Neural cell (in vitro differentiated cells): ENCODE measurements around the gene SLC27A5. TPM values are rescaled to one million over a fixed set of nuclear protein-coding genes. Genes with fewer than 3 reads are reported as not detected.

Source experiments
- H2AFZ ChIP-seq: fragments of 200-600, 300-800 bp; sonication (generic), shearing (Covaris generic); 2 replicates; pipeline ENCODE4 v1.6.0; 2014; ENCODE audit warnings: low read depth, mild to moderate bottlenecking, antibody characterized with exemption, low read length, moderate library complexity
- H3F3A ChIP-seq: fragments of 200-600 bp; shearing (Covaris generic); 2 replicates; pipeline ENCODE4 v1.6.1; 2016; ENCODE audit warnings: mild to moderate bottlenecking, moderate library complexity, mixed read lengths, antibody characterized with exemption, low read length; ENCODE audit not compliant: insufficient read depth, poor library complexity, severe bottlenecking
- H3K27ac ChIP-seq: fragments of 200-600, 300-800 bp; sonication (generic), shearing (Covaris generic); 2 replicates; pipeline ENCODE4 v1.5.1; 2014; ENCODE audit warnings: mild to moderate bottlenecking, low read length, moderate library complexity
- H3K27me3 ChIP-seq: fragments of 300-800, 200-600 bp; sonication (generic), shearing (Covaris generic); 2 replicates; pipeline ENCODE4 v1.6.0; 2014; ENCODE audit warnings: mild to moderate bottlenecking, low read depth, low read length, moderate library complexity; ENCODE audit not compliant: insufficient read depth
- H3K36me3 ChIP-seq: fragments of 300-800, 200-600 bp; sonication (generic), shearing (Covaris generic); 2 replicates; pipeline ENCODE4 v1.5.1; 2014; ENCODE audit warnings: mild to moderate bottlenecking, antibody characterized with exemption, low read length, moderate library complexity; ENCODE audit not compliant: insufficient read depth
- H3K4me2 ChIP-seq: fragments of 300-800, 200-600 bp; sonication (generic), shearing (Covaris generic); 2 replicates; pipeline ENCODE4 v1.6.0; 2014; ENCODE audit warnings: mild to moderate bottlenecking, low read length
- H3K4me3 ChIP-seq: fragments of 300-800, 200-600 bp; sonication (generic), shearing (Covaris generic); 2 replicates; pipeline ENCODE4 v1.5.1; 2014; ENCODE audit warnings: mild to moderate bottlenecking, low read length, moderate library complexity
- H3K79me2 ChIP-seq: fragments of 200-600 bp; shearing (Covaris generic); replicated peaks from 2 replicates; pipeline ENCODE4 v1.6.0; 2014; ENCODE audit warnings: mild to moderate bottlenecking, low read length, moderate library complexity; ENCODE audit not compliant: insufficient read depth
- H3K9ac ChIP-seq: fragments of 300-800, 200-600 bp; sonication (generic), shearing (Covaris generic); 2 replicates; pipeline ENCODE4 v1.6.1; 2016; ENCODE audit warnings: mild to moderate bottlenecking, low read length, mixed read lengths
- H3K9me2 ChIP-seq: fragments of 200-600 bp; shearing (Covaris generic); 2 replicates; pipeline ENCODE4 v1.6.1; 2016; ENCODE audit warnings: mild to moderate bottlenecking, low read length, mixed read lengths; ENCODE audit not compliant: insufficient read depth
- H3K9me3 ChIP-seq: fragments of 200-600, 300-800 bp; sonication (generic), shearing (Covaris generic); 2 replicates; pipeline ENCODE4 v1.6.1; 2016; ENCODE audit warnings: mild to moderate bottlenecking, mixed run types, low read length, moderate library complexity, mixed read lengths
- H4K20me1 ChIP-seq: fragments of 200-600 bp; shearing (Covaris generic); 2 replicates; pipeline ENCODE4 v1.6.1; 2016; ENCODE audit warnings: mild to moderate bottlenecking, mixed run types; ENCODE audit not compliant: insufficient read depth
- CTCF ChIP-seq: fragments of 450-650 bp; IDR thresholded peaks from 2 replicates; pipeline ENCODE4 v1.5.1; 2014; ENCODE audit warnings: antibody characterized with exemption, mild to moderate bottlenecking, moderate library complexity; ENCODE audit not compliant: poor library complexity, severe bottlenecking
- EP300 ChIP-seq: fragments of 450-650 bp; conservative IDR thresholded peaks from 2 replicates; pipeline ENCODE4 v1.6.1; 2014; ENCODE audit warnings: antibody characterized with exemption, mild to moderate bottlenecking, moderate library complexity; ENCODE audit not compliant: poor library complexity, severe bottlenecking
- EZH2 ChIP-seq: fragments of 200-600, 300-800 bp; shearing (Covaris generic), sonication (generic); IDR thresholded peaks from 2 replicates; pipeline ENCODE4 v1.6.1; 2014; ENCODE audit warnings: antibody characterized with exemption, low read length, borderline replicate concordance, mild to moderate bottlenecking; ENCODE audit not compliant: insufficient read depth, poor library complexity, severe bottlenecking
- MXI1 ChIP-seq: fragments of 450-650 bp; conservative IDR thresholded peaks from 2 replicates; pipeline ENCODE4 v1.6.1; 2014; ENCODE audit warnings: antibody characterized with exemption, mild to moderate bottlenecking; ENCODE audit not compliant: poor library complexity, severe bottlenecking
- POLR2AphosphoS5 ChIP-seq: IDR thresholded peaks from 2 replicates; pipeline ENCODE4 v1.6.1; 2012
- RAD21 ChIP-seq: fragments of 450-650 bp; conservative IDR thresholded peaks from 2 replicates; pipeline ENCODE4 v1.6.1; 2014; ENCODE audit warnings: antibody characterized with exemption, mild to moderate bottlenecking, moderate library complexity
- REST ChIP-seq: IDR thresholded peaks from 2 replicates; pipeline ENCODE4 v1.6.1; 2012; ENCODE audit warnings: borderline replicate concordance
- SMC3 ChIP-seq: fragments of 450-650 bp; conservative IDR thresholded peaks from 2 replicates; pipeline ENCODE4 v1.6.1; 2014; ENCODE audit warnings: antibody characterized with exemption, mild to moderate bottlenecking, moderate library complexity; ENCODE audit not compliant: poor library complexity
- TAF1 ChIP-seq: IDR thresholded peaks from 2 replicates; pipeline ENCODE4 v1.6.1; 2012; ENCODE audit warnings: low read depth
- polyA plus RNA-seq: library from polyadenylated mRNA; depleted of rRNA; stranded (reverse); fragments of >200 nt; gene quantifications from 2 replicates; pipeline ENCODE4 v1.2.3, GENCODE V29; 2014

SLC27A5 gene
- polyA plus RNA-seq, 1 donor from 2014 or later = 14.9 TPM

GRCh38 chr19:58545286-58546018, 33.7 kb upstream of the SLC27A5 start:
- H3K9me2 ChIP-seq = no peaks in the 10 kb centered on the region
- peaks cover 2% of the 10 kb centered on the region for H3K27me3 ChIP-seq
- peaks cover 39% of the 10 kb centered on the region for H4K20me1 ChIP-seq
- peak overlapping the region; percentile 81 for H3K9ac ChIP-seq
- no peaks in the 10 kb centered on the region for H3K36me3 ChIP-seq
- peak overlapping the region; percentile 72 for H3K4me2 ChIP-seq
- H3K9me3 ChIP-seq = no peaks in the 10 kb centered on the region
- peak overlapping the region; percentile 96 for H3K4me3 ChIP-seq
- H3F3A ChIP-seq = no peaks in the 10 kb centered on the region
- TF ChIP-seq CTCF = no peak
- no peak for TF ChIP-seq RAD21
- TF ChIP-seq TAF1 = no peak
- TF ChIP-seq REST = no peak
- no peak for TF ChIP-seq SMC3
- no peak for TF ChIP-seq EZH2
- no peak for TF ChIP-seq POLR2AphosphoS5
- no peak for TF ChIP-seq EP300
- TF ChIP-seq MXI1 = no peak
- H3K27ac ChIP-seq = peak overlapping the region; percentile 71
- H3K79me2 ChIP-seq = peaks cover 33% of the 10 kb centered on the region
- no peak overlapping the region for H2AFZ ChIP-seq

GRCh38 chr19:58544591-58545285, 32.9 kb upstream of the SLC27A5 start:
- Histone ChIP-seq H3F3A (no peaks in the 10 kb centered on the region), H3K9me2 (no peaks in the 10 kb centered on the region), H3K4me2 (peak overlapping the region; percentile 72), H3K4me3 (peak overlapping the region; percentile 96), H3K27me3 (peaks cover 4% of the 10 kb centered on the region), H2AFZ (no peak overlapping the region), H4K20me1 (peaks cover 39% of the 10 kb centered on the region), H3K27ac (peak overlapping the region; percentile 77), H3K79me2 (peaks cover 33% of the 10 kb centered on the region), H3K36me3 (no peaks in the 10 kb centered on the region), H3K9ac (peak overlapping the region; percentile 81), H3K9me3 (no peaks in the 10 kb centered on the region)
- TF ChIP-seq TAF1 = no peak
- TF ChIP-seq CTCF = peak; percentile 14
